Activated T-helper 1 cell treated with Interleukin-2 at 50 U/mL for 16 hours (primary cell): ENCODE measurements around the gene HSPA2.

Source experiments
- DNase-seq: peaks from one replicate; pipeline ENCODE4 v3.0.0-alpha.2; 2020; ENCODE audit warnings: low read depth

The HSPA2 gene

DNA sequence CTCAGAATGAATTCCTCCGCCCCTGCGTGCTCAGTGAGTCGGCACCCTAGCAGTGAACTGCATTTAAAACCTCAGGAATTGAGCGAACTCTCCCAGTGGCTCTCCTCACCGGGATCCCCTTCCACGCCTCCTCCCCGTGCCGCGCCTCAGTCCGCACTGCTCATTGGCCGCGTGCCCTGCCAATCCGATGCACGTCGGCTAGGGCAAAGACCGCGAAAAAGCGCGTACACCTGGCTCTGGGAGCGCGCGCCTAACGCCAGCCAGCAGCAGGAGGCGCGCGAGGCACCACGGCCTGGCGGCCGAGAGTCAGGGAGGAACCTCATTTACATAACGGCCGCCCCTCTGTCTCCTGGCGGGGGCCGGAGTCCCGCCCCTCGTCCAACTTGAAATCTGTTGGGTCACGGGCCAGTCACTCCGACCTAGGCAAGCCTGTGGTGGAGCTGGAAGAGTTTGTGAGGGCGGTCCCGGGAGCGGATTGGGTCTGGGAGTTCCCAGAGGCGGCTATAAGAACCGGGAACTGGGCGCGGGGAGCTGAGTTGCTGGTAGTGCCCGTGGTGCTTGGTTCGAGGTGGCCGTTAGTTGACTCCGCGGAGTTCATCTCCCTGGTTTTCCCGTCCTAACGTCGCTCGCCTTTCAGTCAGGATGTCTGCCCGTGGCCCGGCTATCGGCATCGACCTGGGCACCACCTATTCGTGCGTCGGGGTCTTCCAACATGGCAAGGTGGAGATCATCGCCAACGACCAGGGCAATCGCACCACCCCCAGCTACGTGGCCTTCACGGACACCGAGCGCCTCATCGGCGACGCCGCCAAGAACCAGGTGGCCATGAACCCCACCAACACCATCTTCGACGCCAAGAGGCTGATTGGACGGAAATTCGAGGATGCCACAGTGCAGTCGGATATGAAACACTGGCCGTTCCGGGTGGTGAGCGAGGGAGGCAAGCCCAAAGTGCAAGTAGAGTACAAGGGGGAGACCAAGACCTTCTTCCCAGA is at the start of gene HSPA2:
HSPA2 (plus strand) TSS at position 534 of the 995 bp plus-strand sequence; CDS start at position 643, 109 bp downstream.
- peak; percentile 89 for DNase-seq

DNA sequence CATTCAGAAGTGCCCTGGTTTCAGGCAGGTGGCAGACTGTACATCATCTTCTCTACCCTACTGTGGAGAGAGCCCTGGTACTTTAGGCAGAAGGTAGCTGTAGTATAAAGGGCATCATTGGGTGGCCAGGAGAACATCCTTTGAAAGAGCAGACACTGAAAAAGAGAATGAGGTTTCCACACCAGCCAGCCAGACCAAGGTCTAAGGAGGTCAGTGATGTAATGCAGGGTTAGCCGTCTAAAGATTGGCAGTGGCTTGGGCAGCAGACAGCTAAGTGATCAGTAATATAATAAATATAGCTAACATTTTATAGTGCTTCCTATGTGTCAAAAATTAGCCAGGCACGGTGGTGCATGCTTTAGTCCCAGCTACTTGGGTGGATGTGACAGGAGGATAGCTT is 48.9 kb upstream of the HSPA2 start:
- no peak for DNase-seq

DNA sequence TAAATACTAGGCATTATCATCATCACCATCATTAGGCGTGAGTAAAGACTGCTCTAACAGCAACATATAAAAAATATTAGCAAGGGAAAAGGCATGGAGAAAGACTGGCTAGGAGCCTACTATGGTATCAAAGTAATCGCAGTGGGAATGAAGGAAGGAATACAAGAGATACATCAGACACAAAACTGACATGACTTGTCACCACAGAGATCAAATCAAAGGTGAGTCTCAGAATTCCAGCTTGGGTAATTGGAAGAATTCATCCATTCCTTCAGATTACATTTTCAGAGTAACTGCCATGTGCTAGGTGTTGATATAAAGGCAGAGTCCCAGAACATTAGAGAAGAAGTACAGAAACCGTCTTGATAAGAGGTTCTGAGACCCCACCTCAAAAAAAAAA is 47.1 kb upstream of the HSPA2 start:
- no peak for DNase-seq

DNA sequence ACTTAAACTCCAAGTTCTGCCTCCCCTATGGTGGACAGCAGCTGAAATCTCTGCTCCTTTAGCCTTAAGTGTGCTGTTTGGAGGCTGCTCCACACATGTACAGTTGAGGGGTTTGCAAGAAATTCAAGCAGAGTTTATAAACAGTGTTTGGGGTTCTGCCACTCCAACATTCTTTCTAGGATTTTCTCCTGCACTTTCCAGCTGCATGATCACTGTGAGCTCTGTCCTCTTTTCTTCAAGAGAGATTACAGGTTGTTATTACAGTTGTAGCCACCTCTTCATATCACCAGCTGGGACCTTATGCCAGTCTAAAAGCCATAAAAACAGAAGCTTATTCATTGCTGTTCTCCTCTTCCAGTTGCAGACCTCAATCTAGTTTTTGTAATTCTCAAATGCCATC is 45.3 kb upstream of the HSPA2 start:
- DNase-seq, result no peak

DNA sequence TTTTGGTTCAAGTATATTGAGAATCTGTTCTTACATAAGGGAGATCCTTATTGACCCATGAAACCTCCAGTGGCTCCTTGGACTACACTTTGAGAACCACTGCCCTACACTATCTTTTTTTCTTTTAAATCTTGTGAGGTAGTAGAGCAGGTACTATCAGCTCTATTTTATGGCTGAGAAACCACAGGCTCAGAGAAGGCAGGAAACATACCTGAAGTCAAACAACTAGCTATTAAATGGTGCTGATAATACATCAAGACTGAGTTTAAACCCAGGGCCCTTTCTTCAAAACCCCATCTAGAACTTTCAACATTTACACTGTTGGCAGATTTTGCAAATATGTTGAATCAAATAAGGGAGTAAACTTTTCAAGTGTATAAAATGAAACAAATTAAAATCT is 43.8 kb upstream of the HSPA2 start:
- DNase-seq, result no peak

DNA sequence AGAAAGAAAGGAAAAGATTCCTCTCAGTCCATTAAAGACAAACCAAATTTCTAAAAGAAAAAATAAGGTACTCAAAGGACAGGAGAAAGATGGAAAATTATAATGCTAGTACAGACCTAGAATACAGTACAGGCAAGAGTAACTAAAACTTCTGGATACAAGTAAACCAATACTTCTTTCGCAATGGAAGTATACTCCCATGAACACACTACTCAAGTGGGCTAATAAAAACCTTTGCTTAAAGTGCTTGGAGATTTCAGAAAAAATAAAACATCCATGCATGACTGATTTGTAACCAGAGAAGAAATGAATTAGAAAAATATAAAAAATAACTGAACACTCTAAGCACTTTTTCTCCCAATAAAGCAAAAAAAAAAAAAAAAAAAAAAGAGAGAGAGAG is 40.5 kb upstream of the HSPA2 start:
- DNase-seq, result no peak

DNA sequence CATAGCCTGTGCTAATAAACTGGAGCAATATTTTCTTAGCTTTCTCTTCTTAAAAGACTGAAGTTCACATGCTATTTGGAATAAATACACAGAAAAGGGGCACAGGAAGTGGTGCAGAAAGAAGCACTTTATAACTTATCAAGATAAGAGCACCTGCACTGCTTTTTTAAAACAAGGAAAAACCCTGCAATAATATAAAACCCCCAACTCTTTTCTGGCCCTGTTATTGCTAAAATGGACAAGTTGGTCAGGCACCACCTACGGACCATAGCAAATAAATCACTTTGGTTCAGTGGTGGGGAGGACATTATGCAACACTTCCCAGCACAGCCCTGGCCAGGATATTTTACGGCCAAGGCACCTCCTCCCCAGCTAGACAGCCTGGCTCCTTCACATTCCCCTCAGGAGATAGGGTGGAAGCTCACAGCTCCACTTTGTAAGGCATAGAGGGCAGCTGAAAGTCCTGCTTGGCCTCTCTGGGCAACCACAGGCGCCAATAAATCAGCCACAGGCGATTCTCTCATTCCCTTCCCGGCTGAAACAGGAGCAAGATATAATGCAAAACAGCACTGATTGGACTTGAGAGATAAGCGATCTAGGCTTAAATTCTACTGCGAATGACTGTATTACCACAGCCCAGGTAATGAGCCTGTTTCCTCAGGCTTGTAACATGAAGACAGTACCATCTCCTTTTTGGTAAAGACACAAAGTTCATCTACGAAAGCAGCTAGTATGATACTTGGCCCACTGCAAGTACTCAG is 39.0 kb upstream of the HSPA2 start:
- DNase-seq, result no peak

DNA sequence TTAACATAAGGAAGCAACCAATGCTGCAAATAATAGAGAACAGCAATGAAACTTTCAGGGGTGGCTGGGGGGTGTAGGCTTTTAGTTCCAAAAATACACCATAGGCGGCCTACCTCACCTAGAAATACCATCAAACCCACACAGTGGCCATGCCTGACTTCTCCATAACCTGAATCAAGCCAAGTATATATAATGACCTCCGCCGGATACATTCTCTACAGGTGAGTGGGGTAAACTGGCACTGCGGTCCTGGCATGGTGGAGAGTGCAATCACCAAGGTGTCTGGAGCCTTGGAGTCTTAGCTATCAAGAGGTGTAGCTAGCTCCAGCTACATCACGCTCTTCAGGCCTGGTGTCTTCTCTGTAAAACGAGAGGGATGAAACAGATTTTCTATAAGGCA is 38.1 kb upstream of the HSPA2 start:
- no peak for DNase-seq

DNA sequence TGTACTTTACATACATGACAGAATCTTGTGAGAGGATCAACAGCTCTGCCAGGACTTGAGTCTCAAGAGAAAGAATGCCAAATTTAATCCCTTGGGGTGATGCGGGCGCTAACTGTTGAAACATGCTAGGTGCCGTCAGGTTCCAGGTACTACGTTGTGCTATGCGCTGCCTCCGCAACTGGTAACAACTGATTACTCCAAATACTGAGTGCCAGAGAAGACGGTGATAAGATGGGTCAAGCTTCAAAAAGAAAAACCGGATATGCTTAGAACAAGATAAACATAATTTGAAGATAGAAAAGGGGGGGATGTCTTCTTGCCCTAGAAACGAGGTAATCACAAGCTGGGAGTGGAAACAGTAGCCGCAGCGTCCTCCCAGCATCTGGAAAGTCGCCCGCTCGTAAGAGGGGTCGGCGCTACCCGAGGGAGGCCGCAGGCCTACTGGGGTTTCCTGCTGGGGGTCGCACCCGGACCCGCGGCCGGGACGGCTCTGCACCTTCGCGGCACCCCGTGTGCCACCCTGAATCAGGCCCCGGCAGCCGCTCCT is 37.6 kb upstream of the HSPA2 start:
- DNase-seq, result no peak

DNA sequence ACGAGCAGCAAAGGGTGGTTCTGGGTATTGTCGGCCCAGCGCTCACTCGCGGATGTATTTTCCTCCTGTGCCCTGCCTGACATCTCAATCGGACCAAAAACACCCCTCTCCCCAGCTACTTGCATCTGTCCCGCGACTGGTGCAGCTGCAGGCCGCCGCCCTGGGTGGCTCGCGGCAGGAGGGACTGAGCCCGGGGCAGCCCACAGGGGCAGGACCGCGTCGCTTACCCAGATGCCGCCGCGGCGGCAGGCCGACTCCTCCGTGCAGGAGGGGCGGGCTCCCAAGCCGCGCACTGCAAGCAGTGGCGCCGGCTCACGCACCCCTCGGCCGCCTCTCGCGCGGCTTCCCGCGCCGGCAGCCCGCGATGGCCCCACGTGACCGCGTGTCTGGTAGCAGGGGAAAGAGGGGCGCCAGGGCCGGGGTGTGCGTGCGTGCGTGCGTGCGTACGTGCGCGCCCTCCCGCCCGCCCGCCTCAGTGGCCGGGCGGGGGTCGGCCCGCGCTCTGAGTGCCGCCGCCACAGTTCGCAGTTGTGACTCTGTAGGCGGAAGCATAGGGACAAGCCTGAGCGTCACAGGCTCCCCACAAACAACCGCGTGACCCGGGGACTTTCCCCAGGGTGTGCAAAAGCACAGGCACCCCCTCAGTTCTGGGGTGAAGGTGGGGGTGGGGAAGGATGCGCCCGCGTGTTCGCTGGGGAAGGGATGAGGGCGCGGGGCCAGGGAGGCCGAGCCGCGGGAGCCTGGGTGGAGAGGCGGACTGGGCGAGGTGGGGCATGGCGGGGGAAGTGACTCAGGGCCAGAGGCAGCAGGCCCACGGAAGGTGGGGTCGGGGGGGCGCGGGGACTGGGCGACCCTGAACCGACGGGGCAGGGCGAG is 36.9 kb upstream of the HSPA2 start, which contains the start of gene ZBTB25:
ZBTB25 (minus strand) TSS at position 405 of the 876 bp plus-strand sequence. CDS start 13,305 bp downstream, outside the sequence.
- peak; percentile 92 for DNase-seq

DNA sequence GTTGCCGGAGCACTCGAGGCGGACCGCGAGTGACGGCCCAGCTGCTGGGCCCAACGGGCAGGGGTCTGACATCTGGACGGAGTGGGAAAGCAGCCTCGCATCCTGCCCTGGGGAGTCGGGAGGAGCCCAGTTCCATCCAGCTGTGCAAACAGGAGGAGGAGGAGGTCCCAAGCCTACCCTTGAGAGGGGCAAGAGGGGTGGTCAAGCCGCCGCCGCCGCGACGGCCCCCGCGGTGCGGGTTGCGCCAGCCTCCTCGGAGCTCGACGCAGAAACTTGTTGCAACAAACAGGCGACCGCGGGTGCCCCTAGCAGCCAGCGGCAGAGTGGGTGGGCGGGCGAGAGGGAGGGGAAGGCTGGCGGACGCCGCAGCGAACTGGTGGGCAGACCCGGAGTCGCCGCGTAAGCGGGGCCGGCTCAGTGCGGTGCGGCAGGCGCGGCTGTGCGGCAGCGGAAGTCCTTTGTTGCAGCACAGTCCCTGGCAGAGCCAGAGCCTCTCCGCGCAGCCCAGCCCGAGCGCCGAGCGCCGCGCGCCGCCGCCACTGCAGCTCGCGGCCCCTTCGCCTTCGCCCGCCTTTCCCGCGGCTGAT is 36.1 kb upstream of the HSPA2 start, which contains the start of gene ZBTB1:
ZBTB1 (plus strand) TSS at position 461 of the 587 bp plus-strand sequence. CDS start 16,735 bp downstream, outside the sequence.
- DNase-seq, result peak; percentile 79

DNA sequence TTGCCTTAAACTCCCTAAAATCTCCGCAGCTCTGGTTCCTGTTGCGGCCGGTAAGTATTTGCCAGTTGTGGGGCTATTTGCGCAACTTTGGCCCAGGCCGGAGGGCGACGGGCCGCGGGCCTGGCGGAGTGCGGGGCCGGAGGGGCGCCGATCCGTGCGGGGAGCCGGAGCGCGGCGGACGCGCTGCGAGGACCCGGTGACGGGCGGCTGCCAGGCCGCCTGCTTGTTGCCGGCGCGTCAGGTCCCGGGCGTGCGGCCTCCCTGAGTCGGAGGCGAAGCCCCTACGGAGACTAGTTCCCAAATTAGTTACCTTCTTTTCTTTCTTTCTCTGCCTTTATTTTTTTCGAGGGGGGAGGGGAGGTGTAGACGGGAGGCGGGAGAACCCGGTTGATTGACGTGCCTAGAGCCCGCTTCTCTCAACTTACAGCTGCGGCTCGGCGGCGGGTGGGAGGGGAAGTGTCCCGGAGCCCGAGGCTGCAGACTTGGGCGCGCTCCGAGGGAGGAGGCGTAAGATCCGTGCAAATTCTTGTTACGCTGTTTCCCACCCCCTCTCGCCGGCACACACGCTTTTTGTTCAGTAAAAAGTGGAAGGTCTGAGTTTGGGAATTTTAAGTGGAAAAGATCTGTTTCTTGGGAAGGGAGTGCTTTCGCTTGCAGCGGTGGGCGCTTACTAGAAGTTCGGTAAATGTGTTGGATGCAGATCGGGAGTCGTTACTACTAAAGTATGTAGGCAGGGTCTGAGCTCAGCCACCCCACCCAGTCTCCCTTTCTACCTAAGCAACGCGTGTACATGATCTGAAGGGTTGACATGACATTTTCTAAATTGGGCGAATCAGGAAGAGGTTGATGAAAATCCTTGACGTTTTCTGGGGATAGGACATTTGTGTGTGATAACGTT is 35.4 kb upstream of the HSPA2 start:
- peak; percentile 69 for DNase-seq

DNA sequence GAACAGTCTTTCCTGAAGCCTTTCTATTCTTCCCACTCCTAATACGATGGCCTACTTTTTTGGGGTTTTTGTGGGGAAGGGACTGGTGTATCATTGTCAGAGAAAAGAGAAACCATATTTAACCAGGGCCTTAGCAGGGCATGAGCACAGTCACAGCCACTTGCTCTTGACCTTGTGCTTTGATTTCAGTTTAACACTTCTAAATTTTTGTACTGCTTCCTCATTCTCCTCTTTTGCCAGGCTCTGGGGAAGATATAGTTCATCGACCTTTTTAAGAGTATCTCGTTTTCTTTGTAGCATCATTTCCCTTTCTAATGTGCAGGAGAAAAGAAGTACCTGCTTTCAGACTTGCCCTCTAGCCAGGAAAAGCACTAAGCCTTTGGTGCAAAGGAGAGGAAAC is 33.8 kb upstream of the HSPA2 start:
- DNase-seq, result no peak

DNA sequence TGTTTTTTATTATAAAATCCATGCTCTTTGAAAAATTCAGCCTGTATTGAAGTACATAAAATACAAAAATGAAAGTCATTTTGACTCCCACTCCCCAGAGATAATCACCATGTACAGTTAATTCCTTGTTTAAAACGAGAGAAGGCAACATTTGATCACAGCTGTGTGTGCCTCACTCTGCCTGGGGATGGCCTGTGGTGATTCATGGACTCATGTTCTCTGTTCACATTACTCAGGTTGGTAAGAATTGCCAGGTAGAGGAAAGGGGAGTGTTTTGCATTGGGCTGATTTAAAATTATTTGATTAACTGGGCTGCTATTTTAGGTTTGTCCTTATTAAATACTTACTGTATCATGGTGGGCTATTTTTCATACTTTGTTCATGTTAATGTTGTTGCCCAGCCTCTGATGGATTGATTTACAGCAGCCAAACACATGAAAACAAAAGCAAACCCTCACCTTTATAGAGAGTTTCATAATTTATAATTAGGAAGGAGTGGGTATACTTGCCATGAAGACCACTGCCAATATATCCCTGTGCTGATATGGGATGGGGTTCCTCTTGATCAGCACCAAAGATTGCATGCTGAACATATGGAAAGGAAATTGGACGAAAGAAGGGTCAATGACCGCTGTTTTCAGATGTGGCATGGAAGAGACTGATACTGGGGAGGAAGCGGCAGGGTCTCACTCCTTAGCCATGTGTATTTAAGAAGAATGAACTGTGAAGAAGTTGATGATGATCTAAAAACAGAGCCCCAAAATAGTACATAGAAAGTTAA is 33.0 kb upstream of the HSPA2 start:
- DNase-seq, result no peak

DNA sequence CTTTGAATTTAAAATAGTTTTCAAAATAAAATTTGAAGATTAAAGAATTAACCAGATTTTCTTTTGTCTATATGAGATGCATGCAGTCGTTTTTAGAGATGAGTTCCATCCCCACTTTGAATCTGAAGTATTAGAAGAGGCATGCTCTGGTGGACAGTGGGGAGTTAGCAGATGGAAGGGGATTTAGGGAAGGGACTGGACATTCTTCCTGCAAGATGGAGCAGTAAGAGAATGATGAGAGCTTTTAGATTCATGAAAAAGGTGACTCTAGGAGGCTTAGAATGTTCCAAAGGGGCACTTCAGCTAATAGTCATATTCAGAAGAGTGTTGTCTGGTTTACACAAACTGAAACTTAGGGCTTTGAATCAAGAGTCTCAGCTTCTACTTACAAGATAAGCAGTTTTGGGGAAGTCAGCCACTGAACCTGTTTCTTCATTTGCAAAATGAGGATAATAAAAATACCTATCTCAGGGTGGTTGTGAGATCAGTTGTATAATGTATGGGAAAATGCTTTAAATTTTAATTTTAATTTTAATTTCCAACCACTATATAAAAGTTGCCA is 32.2 kb upstream of the HSPA2 start:
- DNase-seq, result no peak

DNA sequence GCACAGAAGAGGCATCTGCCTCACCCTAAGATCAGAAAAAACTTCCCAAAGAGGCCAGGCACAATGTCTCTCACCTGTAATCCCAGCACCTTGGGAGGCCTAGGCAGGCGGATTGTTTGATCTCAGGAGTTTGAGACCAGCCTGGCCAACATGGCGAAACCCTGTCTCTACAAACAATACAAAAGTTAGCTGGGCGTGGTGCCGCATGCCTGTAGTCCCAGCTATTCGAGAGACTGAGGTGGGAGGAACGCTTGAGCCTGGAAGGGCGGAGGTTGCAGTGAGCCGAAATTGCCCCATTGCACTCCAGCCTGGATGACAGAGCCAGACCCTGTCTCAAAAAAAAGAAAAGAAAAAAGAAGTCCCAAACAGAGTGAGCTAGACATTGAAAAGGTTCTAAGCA is 31.5 kb upstream of the HSPA2 start:
- no peak for DNase-seq

DNA sequence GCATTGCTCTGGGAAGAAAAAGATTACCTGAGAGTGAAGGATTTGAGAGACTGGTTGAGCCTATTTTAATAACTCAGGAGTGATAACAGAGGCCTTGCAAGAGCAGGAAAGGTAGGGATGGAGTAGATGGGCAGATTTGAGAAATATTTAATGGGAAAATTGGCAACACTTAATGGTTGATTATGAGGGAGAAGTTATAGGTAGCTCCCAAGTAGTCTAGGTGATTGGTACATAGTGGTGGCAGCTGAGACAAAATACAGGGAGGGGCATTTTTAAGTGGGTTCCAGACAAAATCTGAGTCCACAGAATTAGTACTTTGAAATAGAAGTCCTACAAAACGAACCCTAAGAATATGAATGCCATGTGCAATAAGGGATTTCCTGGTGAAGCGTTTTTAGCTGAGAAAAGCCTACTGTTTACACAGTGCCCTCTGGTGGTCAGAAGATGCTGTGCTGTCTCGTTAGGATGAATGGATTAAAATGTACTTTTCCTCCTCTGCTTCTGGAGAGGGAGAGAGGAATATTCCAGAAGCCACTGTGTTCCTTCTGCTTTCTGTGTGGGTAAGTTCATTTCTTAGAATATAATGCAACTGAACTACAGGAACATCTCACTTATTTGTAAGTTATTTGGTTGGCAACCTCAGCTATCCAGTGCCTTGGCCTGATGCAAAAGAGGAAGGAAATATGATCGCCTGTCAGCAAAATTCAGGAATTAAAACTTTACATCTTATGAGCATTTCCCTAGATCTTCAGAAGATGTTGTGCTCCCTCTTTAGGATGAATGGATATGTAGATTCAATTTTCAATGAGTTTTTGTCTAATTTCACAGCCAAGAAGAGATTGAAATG is 29.5 kb upstream of the HSPA2 start:
- DNase-seq, result peak; percentile 33

DNA sequence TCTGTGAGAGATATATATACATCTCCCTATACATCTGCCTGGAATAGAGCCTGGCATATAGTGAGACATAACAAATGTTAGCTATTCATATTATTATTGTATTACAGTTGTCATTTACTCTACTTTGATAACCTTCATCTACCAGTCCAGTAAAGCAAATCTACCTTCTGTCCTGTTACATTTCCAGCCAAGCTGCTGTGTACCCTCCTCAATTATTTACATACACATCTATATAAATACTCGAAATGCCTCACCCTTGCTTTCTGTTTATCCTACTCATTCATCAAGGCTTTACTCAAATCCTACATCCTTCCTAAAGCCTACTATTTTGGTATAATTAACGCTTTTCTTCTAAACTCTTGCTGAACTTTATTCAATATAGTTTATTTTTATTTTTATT is 27.3 kb upstream of the HSPA2 start:
- no peak for DNase-seq
